ENCODE data around the gene TANC2. TPM values are rescaled to one million over a fixed set of nuclear protein-coding genes. Genes with fewer than 3 reads are reported as not detected.

Gene TANC2
- total and polyA plus RNA-seq, 9 of the 15 experiments (the other 6 are each of a cell fraction or from before 2014, with no cell fraction given), result 0.46 to 7.8 (median 4.5) TPM

GRCh38 chr17:62980842-62981241 lies 14.8 kb downstream of the TANC2 start (continued):
- TF ChIP-seq MGA (IDR thresholded peaks at IDR 0.05) (no peak), RAD51 (IDR thresholded peaks at IDR 0.05; ENCODE audit: borderline replicate concordance, low read depth) (no peak)
